Eye (tissue), 1 donor: Measurements from ENCODE around the gene GPANK1.

Source experiments
- DNase-seq: peaks from one replicate; pipeline ENCODE4 v3.0.0-alpha.2; 2015

GPANK1 gene

GRCh38 chr6:31690231-31691077 lies 25.7 kb upstream of the GPANK1 start:
- no peak for DNase-seq

GRCh38 chr6:31689249-31690110 lies 24.7 kb upstream of the GPANK1 start:
- no peak for DNase-seq

GRCh38 chr6:31687860-31688693 lies 23.3 kb upstream of the GPANK1 start:
- DNase-seq, result no peak

- no peak for DNase-seq
Observed at GRCh38 chr6:31687321-31687720, 22.5 kb upstream of the GPANK1 start.

GRCh38 chr6:31686483-31686882 lies 21.7 kb upstream of the GPANK1 start:
- no peak for DNase-seq

GRCh38 chr6:31683591-31683990 lies 18.8 kb upstream of the GPANK1 start:
- DNase-seq, result no peak

- DNase-seq, result no peak
Observed at GRCh38 chr6:31681135-31681671, 16.4 kb upstream of the GPANK1 start.

GRCh38 chr6:31680226-31681134 lies 15.7 kb upstream of the GPANK1 start, which contains the start of gene LY6G5C:
Gene LY6G5C, minus strand, starts transcription at chr6:31681067. Its CDS starts 694 bp downstream, at chr6:31680373.
- peak; percentile 91 for DNase-seq

- no peak for DNase-seq
Observed at GRCh38 chr6:31677955-31678354, 13.2 kb upstream of the GPANK1 start.

GRCh38 chr6:31676904-31677303 lies 12.1 kb upstream of the GPANK1 start:
- DNase-seq, result no peak

GRCh38 chr6:31676322-31676903 lies 11.6 kb upstream of the GPANK1 start:
- DNase-seq, result no peak

GRCh38 chr6:31669676-31670075 lies 4.9 kb upstream of the GPANK1 start, which contains the start of gene LY6G5B:
Gene LY6G5B, plus strand, starts transcription at chr6:31669976. Its CDS starts 975 bp downstream, at chr6:31670951.
- no peak for DNase-seq

GRCh38 chr6:31666337-31666965 lies 1.7 kb upstream of the GPANK1 start:
- DNase-seq, result no peak

GRCh38 chr6:31665501-31666336 lies 922 bp upstream of the GPANK1 start, which contains the start of gene CSNK2B:
Gene CSNK2B, plus strand, starts transcription at chr6:31666080. Its CDS starts 752 bp downstream, at chr6:31666832.
- DNase-seq, result peak; percentile 99

- peak; percentile 27 for DNase-seq
Observed at GRCh38 chr6:31663961-31664789, 622 bp downstream of the GPANK1 start.

- no peak for DNase-seq
Observed at GRCh38 chr6:31663126-31663960, 1.5 kb downstream of the GPANK1 start.

- DNase-seq, result no peak
Observed at GRCh38 chr6:31662124-31662723, 2.6 kb downstream of the GPANK1 start.
